Stimulated activated CD8-positive, alpha-beta memory T cell treated with anti-CD3 and anti-CD28 coated beads, Interleukin-4, amount 100 ng/mL, for 48 hours (primary cell): ENCODE results near the gene MR1.
A peak's percentile ranks its signal among the peaks of the same experiment; 100 is the strongest.

ENCODE experiments used
- DNase-seq: peaks from one replicate; pipeline ENCODE4 v3.0.0-alpha.2; 2020

The MR1 gene

GRCh38 chr1:181094416-181095212, 60.8 kb downstream of the MR1 start:
- DNase-seq: no peak

GRCh38 chr1:181095260-181095659, 61.5 kb downstream of the MR1 start:
- no peak for DNase-seq

- no peak for DNase-seq
Observed at GRCh38 chr1:181095763-181096184, 62.0 kb downstream of the MR1 start.

GRCh38 chr1:181097242-181097641, 63.5 kb downstream of the MR1 start:
- no peak for DNase-seq

- peak; percentile 46 for DNase-seq
Observed at GRCh38 chr1:181099152-181100014, 65.6 kb downstream of the MR1 start.

- DNase-seq: peak; percentile 56
Observed at GRCh38 chr1:181100015-181100905, 66.5 kb downstream of the MR1 start.

- DNase-seq: no peak
Observed at GRCh38 chr1:181100934-181101333, 67.2 kb downstream of the MR1 start.

GRCh38 chr1:181101581-181102226, 67.9 kb downstream of the MR1 start:
- no peak for DNase-seq

- no peak for DNase-seq
Observed at GRCh38 chr1:181102841-181103240, 69.1 kb downstream of the MR1 start.

- no peak for DNase-seq
Observed at GRCh38 chr1:181103399-181103798, 69.6 kb downstream of the MR1 start.

- no peak for DNase-seq
Observed at GRCh38 chr1:181104042-181104789, 70.4 kb downstream of the MR1 start.

- peak; percentile 59 for DNase-seq
Observed at GRCh38 chr1:181104790-181105133, 71.0 kb downstream of the MR1 start.

- peak; percentile 93 for DNase-seq
Observed at GRCh38 chr1:181105134-181106021, 71.6 kb downstream of the MR1 start.

- DNase-seq: no peak
Observed at GRCh38 chr1:181106022-181106312, 72.2 kb downstream of the MR1 start.

- DNase-seq: no peak
Observed at GRCh38 chr1:181106479-181106878, 72.7 kb downstream of the MR1 start.

- no peak for DNase-seq
Observed at GRCh38 chr1:181107711-181108110, 73.9 kb downstream of the MR1 start.

GRCh38 chr1:181108304-181108867, 74.6 kb downstream of the MR1 start:
- DNase-seq: no peak

- DNase-seq: no peak
Observed at GRCh38 chr1:181110013-181110412, 76.2 kb downstream of the MR1 start.
